Measurements from ENCODE around the gene SLC22A31. TPM values are rescaled to one million over a fixed set of nuclear protein-coding genes. Genes with fewer than 3 reads are reported as not detected.

The SLC22A31 gene
- total RNA-seq, 6 experiments from 2014 or later = 0.19 to 19.3 (median 6.8) TPM; not detected in 2

GRCh38 chr16:89146211-89147005 is 53.9 kb downstream of the SLC22A31 start:
- H3K27me3 ChIP-seq = no peaks in the 10 kb centered on the region
- no peaks in the 10 kb centered on the region for H3K9me3 ChIP-seq
- H3K4me1 ChIP-seq = no peaks in the 10 kb centered on the region
- peak in 1 of 3 donors; percentile 43 for DNase-seq
- intact Hi-C loops (cut with DNase I) = no loop called here
- TF ChIP-seq CTCF (IDR thresholded peaks at IDR 0.05) = no peak
- H3K27ac ChIP-seq = no peak overlapping the region
- H3K4me3 ChIP-seq = no peak overlapping the region
- WGBS (ENCODE audit: insufficient coverage, low coverage, low lambda C conversion rate, missing lambda C conversion rate) = 98% methylated on average over 6 of the region's 21 CpGs
- ATAC-seq = no peak
- H3K36me3 ChIP-seq = peaks cover 0 to 3% (median 0%) of the 10 kb centered on the region in 4 donors

Other genes with a start within 250 kb of the SLC22A31 start
- gene CBFA2T3, start 223.3 kb downstream of the SLC22A31 start, total RNA-seq = 1 to 10 TPM; 2.5 to 9.8 (median 4.2) TPM
- 10 to 100 TPM; 20.2 to 33.6 (median 29.4) TPM for gene ACSF3, start 106.7 kb downstream of the SLC22A31 start, total RNA-seq
- gene CDH15, start 28.8 kb downstream of the SLC22A31 start, total RNA-seq = 1 to 10 TPM in 1 of 6 experiments, under 1 TPM in 4, not detected in 1; 0.12 to 3.3 (median 0.15) TPM
- gene ZNF778, start 17.2 kb upstream of the SLC22A31 start, total RNA-seq = 10 to 100 TPM in 1 of 6 experiments, 1 to 10 TPM in 5; 2.3 to 11.2 (median 3.1) TPM

All from right lobe of liver (tissue), 6 donors.